Pons (tissue), 1 donor: ENCODE results near the gene NXPE3.

Experiments
- DNase-seq: peaks from one replicate; pipeline ENCODE4 v3.0.0-alpha.2; 2016; ENCODE audit warnings: low spot score

NXPE3 gene

DNA sequence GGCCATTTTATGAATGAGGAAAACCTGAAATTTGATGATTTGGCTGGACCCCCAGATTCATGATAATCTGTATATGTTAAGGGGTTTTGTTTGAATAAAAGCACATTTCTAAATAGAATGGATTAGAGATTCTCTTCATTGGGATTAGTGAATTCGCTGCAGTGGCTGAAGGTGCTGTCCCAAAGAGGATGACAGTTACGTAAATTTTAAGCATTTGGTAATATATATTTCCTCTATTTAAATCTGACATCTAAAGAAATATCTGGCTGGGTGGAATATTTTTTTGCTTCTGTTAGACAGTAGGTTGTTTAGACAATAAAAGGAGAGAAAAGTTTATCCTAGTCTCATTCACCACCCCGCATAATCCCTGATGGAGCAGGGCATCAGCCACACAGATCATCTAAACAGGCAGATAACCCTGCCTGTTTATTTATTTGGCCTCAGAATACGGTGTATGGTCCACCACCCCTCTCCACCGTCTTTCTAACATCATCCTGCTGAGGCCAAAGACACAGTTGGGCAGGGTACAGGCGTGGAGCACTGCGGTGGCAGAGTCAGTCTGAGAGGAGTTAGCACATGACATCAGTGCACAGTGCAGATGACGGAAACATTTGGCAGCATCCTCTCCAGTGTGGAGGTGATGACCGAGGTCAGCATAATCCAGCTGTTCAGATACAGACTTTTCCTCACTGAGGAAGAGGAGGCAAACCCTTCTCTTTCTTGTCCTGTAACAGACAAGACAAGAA is 49.9 kb downstream of the NXPE3 start:
- DNase-seq, result peak; percentile 66

DNA sequence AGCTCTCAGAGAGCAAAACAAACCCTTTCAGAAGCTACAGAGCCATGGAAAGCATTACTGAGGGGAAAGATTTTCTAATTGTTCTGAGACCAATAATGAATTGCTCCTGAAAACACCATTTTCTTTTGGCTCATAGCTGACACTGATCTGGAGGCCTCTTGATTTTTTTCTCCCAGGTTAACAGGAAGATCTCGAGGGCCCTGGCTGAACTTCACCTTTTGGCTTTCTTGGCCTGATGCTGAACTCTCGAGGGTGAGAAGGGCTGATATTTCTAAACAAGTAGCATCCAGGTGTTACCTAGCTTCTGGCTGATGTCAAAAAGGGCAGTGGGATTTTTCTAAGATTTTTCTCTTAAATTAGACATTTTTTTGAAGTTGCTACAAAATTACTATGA is 50.4 kb downstream of the NXPE3 start:
- DNase-seq, result no peak

DNA sequence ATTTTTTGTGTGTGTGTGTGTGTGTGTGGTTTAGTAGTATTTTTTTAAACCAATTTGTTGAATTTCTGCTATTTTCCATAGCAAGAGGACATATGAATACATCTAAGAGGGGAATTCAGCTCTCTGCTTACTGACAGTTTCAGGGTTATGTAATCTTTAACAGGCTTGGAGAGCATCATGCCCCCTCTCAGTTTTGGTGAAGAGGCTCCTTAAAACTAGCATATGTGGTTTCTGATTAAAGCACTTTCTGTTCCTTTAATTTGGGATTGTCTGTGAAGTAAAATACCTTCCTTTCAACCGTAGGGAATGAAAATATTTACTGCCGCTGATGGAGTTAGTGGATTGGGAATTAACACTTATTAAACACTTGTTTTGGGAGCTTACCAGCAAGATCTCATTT is 50.9 kb downstream of the NXPE3 start:
- DNase-seq, result no peak

DNA sequence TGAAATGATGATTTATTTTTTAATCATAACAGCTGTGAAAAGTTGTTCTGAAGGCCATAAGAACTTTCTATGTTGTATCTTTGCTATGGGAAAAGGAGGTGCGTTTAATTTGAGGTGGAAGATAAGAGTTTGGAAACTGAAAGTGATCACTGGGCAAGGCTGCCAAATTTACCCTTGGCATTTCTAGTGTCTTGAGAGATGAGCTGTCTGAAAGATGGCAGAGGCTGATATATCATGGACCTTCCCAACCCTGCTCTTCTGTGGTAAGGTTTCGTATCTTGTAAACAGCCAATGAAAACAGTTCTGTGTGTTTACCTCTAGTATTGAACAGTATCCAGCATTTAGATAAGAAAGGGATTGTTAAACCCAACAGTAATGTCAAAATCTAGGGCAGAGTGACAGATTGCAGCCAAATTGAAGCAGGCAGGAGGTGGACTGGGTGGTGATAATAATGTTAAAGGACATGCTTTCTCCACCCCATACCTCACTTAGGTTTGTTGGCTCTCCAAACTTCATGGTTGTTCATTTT is 54.5 kb downstream of the NXPE3 start:
- DNase-seq, result no peak

DNA sequence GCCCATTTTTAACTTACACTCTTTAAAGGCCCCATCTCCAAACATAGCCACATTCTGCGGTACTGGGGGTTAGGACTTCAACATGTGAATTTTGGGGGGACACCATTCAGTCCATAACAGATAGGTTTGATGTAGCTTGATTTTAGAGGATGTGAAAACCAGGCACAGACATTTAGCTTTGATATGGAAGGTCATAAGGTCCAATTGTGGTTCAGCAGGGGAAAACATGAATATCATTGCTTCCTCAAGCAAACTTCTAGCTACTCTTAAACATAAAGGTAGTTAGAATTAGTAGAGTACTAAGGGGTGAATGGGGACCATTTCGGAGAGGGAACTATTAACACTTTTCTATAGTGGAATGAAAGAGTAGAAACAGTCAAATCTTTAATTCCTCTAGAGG is 56.7 kb downstream of the NXPE3 start:
- no peak for DNase-seq

DNA sequence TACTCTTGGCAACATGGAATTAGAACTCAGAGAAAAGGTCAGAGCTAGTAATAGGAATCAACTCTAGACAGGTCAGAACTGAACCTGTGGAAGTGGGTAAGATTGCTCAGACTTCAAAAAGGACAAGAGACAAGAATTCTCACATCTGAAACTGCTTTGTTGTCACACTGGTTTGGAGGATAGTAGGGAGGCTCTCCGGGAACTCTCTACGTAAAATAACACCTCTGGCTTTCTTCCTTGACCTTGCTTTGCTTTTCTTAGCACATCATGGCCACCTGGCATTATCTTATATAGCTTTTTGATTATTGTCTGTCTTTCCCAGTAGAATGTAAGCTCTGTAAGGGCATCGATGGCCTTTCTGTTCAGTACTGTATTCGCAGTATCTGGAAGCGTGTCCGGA is 57.1 kb downstream of the NXPE3 start:
- DNase-seq, result no peak

DNA sequence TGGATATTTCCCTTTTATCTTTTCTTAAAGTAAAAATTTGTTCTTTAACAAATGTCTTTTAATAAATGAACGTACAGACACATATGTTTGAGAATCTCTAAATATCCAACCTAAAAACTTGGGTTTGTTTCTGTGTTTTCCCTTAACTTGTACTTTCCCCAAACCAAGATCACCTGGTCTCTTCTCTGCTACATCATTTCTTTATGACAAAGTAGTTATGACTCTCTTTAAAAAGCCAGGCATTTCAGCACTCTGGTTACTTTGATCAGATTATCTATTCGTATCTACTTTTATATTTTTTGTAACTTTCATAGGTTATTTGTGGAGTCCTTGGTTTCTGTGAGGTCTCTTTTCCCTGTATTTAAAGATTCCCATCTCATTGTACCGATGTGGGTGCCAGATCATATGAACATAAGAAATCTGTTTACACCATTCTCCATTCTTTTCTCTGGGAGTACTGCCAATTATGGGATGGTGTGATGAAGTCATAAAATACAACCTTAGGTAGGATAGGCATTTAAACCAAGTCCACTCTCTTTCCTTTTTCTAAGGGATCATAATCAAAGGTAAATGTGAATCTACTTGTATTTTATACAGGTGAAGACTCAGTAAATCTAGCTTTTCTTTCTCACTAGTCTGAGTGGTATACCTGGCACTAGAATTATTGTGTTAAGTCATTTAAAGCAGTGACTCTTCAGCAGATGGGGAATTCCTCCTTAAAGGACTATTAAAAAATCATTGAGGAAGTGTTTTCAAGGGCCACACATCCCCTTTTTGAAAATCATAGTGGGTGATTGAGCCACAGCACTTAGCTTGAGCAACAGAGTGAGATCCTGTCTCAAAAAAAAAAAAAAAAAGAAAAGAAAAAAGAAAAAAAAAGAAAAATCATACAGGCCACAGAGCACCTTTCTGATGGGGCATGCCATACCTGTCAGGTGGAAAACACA is 57.9 kb downstream of the NXPE3 start:
- DNase-seq, result peak; percentile 58

DNA sequence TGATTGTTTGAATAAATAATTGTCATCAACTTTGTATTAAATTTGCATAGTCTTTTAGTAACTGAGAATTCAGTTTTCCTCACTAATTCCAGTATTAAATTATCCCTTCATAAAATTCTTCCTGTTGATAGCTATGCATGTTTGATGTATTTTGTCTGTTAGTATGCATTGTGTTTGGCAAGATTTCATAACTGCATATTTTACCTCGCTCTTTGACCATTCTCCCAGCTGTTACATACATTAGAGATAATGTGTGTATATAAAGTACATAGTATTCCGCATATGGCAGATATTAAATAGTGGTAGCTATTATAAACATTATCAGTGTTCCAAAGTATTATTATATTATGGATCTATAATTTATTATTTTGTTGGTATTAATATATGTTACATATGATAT is 59.7 kb downstream of the NXPE3 start:
- DNase-seq, result no peak

DNA sequence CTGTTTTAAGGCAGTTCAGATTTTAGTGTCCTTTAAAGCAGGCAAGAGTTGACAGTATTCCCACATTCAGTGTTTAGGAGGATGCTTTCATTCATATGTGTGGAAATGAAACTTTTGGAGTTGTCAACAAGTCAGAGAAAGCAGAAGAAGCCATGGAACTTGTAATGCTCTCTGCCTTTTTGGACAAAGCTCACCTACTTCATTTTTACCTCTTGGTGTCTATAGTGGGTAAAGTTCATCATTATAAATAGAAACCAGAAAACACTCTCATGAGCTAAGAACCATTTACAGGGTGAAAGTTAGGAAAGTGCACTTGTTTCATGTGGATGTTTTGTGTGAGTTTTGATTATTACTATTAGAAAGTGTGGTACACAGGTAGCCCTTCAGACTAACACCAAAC is 61.1 kb downstream of the NXPE3 start:
- DNase-seq, result no peak

DNA sequence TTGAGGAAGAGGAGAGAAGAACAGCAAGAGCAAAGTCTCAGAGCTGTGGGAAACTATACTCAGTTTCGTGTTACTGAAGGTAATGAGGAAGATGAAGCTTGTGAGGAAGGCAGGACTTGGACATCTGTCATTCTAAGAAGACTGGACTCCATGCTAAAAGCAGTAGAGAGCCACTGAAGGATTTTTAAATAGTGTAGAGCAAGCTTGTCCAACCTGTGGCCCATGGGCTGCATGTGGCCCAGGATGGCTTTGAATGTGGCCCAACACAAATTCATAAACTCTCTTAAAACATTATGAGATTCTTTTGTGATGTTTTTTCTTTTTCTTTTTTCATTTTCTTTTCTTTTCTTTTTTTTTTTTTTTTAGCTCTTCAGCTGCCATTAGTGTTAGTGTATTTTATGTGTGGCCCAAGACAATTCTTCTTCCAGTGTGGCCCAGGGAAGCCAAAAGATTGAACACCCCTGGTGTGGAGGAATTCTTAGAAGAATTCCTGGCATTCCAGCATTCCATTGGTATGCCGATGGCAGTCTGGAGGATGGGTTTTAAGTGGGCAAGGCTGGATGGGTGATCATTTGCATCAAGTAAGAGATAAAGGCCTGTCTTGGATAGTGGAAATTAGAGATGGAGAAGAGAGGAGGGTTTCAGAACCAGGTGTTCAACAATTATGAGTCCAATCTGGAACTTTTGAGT is 63.4 kb downstream of the NXPE3 start:
- DNase-seq, result no peak

DNA sequence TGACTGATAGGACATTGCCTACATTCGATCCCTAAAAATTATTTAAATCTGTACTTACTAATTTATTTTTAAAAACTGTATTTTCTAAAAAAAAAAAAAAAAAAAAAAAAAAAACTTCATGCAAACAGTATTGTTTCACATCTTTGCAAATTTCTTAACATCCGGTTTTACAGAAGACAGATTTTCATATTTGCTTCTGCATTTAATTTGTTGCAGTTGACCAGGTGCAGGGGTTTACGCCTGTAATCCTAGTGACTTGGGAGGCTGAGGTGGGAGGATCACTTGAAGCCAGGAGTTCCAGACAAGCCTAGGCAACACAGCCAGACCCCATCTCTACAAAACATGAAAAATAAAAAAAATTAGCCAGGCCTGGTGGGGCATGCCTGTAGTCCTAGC is 63.9 kb downstream of the NXPE3 start:
- DNase-seq, result no peak

DNA sequence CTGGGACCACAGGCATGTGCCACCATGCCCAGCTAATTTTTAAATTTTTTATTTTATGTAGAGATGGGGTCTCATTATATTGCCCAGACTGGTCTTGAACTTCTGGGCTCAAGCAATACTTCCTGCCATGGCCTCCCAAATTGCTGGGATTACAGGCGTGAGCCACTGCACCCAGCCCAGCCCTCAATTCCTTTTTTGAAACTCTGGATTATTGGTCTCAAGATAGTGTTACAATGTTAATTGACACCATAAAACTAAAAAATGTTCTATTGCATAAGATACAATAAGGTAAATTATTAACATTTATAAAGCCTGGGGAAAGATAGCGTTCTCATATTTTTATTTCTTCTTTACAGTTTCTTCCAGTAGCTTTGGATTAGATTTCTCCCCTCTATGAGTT is 66.4 kb downstream of the NXPE3 start:
- no peak for DNase-seq

DNA sequence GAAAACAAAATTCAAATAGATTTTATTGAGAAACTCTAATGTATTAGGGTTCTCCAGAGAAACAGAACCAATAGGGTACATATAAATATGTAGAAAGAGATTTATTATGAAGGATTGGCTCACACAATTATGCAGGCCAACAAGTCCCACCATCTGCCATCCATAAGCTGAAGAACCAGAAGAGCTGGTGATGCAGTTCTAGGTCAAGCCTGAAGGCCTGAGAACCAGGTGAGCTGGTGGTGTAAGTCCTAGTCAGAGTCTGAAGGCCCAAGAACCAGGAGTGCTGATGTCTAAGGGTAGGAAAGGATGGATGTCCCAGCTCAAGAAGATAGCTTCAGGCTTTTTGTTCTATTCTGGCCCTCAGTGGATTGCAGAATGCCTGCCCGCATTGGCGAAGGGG is 67.7 kb downstream of the NXPE3 start:
- no peak for DNase-seq

DNA sequence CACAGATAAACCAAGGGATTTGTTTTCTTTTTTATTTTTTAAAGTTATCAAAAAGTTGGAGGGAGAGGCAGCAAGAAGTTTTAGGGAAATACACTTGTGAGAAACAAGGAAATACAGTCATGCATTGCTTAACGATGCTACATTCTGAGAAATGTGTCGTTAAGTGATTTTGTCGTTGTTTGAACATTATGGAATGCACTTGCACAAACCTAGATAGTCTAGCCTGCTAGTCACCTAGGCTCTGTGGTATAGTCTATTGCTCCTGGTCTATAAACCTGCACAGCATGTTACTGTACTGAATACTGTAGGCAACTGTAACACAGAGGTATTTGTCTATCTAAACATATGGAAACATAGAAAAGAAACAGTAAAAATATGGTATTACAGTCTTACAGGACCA is 68.3 kb downstream of the NXPE3 start:
- no peak for DNase-seq

DNA sequence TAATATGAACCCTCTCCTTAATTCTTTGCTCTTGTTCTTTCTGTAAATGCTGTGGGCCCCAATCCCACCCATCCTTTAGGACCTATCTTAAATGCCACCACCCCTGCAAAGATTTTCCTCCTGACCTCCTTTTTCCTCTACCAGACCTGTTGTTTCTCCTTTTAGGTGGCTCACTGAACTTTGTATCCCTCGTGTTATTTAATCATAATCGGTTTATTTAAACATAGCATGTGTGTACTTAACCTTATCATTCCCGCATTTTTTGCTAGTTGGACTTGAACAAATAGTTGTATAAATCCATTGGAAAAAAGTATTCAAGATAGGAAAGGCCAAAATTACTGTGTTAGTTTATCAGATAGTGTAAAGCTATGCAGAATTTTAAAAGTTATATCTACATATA is 69.3 kb downstream of the NXPE3 start:
- peak; percentile 22 for DNase-seq

DNA sequence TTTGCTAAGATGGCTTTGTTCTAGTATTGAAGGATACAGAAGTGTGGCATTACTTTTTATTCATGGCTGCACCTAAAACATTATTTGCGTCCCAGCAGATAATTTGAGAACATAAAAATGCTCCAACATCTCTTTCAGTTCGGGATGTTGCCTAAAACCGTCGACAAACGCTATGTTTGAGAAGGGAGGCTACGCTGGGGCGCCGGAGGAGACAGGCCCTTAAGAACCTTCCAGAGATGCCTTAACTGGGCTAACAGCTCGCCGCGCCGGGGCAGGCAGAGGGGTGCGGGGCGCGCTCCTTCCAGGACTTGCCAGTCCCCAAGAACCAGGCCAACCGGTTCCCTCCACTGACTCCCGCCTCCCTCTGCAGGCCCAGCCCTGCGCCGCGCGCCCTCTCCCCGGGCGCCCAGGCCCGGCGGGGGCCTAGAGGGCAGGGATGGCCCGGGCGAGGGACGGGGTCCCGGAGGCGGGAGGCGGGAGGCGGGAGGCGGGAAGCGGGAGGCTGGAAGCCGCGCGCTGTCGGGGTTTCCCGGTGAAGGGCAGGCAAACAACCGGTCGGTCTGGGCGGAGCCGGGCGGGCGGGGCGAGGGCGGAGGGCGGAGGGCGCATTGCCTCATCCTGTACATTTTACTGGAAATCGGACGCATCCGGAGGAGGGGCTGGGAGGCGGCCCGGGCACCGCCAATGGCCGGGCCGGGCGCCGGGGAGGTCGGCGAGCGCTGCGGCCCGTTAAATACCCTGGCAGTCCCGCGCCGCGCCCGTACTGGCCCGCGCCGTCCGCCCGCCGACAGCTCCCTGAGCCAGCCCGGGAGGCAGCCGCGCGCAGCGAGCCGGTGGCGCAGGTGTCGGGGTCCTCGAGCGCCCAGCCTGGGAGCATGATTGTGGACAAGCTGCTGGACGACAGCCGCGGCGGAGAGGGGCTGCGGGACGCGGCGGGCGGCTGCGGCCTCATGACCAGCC is 70.0 kb downstream of the NXPE3 start, which contains the start of gene NFKBIZ:
Gene NFKBIZ (plus strand): TSS at position 761 of the 960 bp plus-strand sequence. CDS start 115 bp downstream, at position 876.
- peak; percentile 84 for DNase-seq

DNA sequence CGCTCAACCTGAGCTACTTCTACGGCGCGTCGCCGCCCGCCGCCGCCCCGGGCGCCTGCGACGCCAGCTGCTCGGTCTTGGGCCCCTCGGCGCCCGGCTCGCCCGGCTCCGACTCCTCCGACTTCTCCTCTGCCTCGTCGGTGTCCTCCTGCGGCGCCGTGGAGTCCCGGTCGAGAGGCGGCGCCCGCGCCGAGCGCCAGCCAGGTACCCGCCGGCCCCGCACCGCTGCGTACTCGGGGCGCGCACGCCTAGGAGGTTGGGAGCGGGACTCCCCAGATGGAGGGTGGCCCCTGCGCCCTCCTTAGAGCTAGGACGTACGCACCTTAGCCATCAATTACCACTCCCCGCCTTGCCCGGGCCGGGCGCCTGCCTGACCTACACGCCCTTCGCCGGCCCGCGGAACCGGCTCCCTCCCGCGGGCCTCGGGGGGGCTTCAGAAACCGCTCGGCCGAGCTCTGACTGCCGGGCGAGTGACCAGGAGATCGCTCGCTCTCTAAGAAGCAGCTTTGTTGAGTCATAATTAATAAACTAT is 70.8 kb downstream of the NXPE3 start:
- peak; percentile 21 for DNase-seq

DNA sequence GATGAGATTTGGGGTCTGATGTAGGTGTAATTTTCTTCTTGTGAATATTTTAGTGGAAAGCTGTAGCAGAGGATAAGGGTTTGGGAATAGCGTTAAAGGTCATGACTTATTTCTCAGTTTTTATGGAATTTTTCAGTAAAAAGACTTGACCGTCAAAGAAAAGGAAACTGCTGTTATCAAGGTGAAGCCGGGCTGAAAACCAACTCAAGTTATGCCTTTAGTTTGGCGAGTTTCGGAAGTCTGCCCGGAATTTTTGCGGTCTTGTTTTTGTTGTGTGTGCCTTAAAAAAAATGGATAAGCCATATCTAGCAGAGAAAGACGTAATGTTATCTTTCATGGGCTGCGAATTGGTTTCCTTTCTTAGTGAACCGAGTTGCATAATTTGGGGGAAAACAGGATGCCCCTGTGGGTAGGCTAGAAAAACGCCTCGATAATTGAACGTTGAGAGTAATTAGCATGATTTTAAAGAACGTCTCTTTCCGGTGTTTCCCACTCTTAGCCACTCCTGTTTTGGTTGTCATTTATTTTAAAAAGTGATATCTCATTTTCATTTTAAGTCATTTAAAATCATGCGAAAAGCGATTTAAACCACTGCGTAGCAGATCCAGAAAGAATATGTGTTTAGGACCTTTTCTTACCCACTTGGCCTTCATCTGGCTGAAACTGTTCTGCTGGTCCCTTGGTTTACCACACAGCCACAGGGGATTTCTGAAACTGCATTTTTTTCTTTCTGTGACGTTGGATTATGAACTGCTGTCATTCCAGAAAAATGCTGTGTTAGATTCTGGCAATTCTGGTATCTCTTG is 71.4 kb downstream of the NXPE3 start:
- DNase-seq, result peak; percentile 38

DNA sequence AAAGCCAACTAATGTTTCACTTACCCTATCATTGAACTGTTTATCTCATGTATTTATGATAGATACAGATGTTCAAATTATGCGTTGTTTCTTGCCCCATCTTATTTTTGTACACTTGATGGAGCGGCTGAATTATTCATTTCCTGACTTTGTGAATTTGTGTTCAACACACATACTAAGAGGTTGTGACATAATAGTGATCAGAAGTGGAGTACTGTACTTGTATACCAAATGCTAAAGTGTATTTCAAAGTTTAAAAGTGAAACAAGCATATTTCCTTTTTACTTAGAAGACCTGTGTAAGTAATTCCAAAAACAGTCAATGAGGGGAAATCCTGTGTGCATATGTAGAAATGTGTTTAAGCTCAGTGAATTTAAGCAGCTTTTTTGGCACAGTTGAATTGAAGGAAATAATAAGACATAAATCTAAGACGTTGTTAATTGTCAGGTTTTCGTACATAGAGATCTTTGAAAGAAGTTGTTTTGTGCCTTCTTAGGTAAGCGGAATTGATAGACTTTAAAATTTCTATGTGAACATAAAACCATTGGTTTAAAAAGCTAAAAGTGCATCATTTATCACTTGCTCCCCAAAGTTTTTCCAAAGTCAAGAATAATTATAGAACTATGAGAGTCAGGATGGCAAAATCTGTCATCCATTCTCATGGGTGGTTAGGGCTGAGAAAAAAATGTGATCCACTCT is 72.2 kb downstream of the NXPE3 start:
- peak; percentile 18 for DNase-seq
